Erythroblast (primary cell): ENCODE measurements around the gene SLC1A7.

Source experiments
- DNase-seq, 2 experiments: peaks; one replicate each; lab custom pipeline; 2025; lab: John Stamatoyannopoulos, UW
- GATA1 ChIP-seq: IDR thresholded peaks from 2 replicates; pipeline ENCODE4 v1.6.1; 2011; ENCODE audit warnings: low read depth, mild to moderate bottlenecking, control low read depth, low read length, moderate library complexity
- POLR2A ChIP-seq: IDR thresholded peaks from 2 replicates; pipeline ENCODE4 v1.6.1; 2011; ENCODE audit warnings: mild to moderate bottlenecking, low read length

The SLC1A7 gene

DNA sequence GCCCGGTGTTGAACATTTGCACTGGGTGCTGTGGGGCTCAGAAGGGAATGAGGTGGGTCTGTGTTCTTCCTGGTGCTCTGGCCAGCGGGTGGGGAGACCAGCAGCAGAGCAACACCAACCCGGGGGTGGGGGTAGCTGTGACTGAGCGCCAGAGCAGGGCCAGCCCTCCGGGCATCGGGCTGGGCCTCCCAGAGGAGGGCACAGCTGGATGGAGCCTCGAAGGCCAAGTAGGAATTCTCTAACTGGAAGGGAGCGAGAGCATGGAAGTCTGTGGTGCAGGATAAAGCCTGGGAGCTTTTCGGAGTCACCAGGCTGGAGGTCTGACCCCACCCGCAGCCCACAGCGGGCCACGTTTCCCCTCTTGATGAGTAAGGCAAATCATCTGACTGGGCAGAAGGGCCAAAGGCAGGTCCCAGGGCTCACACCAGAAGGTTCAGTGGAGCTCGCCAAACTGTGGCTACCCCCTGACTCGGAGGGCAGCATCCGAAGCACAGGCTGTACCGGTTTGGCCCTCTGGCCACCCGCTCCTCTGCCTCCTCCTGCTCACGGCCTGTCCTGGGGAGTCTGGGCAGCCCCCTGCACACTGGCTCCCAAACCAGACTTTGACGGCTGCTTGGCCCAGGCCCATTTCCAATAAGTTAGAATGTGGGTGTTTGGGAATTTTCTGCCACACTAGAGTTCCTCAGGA, 18.8 kb downstream of the SLC1A7 start:
- DNase-seq, result no peak
- TF ChIP-seq POLR2A (no peak), GATA1 (no peak)

DNA sequence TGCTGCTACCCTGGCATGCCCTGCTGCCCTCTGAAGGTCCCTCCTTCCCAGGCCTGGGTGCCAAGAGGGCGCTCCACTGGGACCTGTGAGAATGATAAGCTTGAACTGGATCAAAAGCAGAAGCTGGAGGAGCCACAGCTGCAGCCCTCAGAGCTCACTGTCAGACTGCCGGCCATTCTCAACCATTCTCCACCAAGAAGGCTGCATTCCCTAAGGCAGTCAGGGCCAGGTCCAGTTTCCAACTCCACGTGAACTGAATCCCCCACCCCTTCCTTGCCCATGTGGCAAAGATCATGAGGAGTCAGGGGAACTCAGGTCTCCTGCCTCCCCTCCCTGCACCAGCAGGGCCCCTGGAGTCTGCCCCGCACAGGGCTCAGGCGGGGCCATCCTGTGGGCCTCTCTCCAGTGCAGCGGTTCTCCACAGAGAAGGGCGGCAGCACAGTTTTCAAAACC, 19.5 kb downstream of the SLC1A7 start:
- TF ChIP-seq GATA1 (no peak), POLR2A (no peak)
- no peak for DNase-seq

DNA sequence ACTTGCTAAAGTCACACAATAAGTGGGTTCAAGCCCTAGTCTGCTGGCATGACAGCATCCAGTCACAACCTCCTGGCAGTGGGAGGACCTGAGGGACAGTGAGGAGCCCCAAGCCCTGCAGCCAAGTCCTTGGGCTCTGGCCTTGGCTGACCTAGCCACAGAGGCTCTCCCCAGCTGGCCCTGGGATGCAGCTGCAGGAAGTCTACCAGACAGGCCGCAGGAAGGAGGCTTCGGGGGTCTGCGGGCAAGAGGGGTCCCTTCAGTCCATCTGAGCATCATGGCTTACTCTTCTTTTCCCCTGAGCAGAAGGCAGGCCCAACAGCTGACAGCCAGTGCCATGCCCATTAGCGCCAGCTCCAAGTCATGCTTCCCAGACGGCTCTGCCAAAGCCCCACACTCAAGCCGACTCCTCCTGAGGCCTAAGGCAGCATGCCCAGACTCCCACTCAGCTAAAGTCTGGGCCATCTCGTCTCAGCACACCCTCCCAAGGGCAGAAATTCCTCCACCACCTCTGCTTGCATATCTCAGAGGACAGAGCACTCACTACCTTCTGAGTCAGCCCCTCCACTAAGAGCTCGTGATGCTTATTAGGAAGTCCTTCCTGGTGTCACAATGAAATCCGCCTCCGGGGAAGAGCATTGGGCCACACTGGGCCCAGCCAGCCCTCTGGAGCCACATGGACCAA, 20.1 kb downstream of the SLC1A7 start:
- TF ChIP-seq GATA1, result no peak
- no peak for DNase-seq

DNA sequence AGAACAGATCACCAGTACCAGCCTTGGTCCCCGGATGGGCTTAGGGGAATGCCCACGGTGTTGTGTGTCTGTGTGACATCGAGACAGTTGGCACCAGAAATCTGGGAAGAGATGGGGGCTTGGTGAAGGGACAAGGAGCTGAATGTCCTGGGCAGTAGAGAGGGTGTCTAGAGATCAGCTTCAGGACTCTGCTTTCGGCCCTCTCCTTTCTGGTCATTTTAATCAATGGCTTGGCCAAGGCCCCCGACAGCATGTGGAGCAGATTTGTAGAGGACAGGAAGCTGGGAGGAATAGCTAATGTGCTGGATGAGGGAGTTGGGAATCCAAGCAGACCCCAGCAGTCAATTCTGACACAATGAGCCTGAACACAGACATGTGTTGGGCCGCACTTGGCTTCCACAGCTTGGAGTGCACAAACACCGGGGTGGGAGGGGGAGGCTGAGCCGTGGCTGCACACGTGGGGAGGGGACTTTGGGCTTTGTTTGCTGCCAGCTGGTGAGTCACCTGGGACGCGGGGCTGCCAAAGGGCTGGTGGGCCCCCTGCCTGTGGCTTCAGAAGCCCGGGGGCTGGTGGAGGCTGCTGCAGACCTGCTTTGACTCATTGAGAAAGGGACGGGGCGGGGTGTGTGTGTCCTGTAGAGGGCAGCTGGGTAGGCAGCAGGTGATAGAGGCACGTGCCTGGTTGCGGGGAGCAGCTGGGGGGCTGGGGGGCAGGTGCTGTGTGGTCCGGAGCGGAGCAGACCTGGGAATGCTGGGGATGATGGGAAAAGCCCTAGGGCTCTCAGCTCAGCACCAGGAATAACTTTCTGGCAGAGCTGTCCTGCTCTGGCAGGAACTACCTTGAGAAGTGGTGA, 20.9 kb downstream of the SLC1A7 start:
- no peak for TF ChIP-seq POLR2A
- TF ChIP-seq GATA1, result no peak
- DNase-seq, result no peak

DNA sequence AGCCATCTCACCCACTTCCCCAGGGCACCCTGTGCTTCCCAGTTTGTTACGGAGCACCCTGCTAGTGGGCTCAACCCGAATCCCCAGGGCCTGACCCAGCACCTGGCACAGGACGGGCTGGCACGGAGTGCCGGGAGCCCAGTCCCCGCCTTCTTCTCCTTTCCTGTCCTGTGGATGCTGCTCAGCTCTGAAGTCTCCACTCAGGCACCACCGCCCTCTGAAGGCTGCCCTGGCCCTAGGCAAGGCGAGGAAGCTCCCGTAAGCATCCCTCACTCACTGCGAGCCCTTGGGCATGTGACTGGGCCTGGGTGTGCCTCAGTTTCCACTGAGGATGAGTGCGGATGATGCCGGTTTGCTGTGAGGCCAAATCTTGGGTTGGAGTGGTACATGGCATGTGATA, 21.8 kb downstream of the SLC1A7 start:
- no peak for TF ChIP-seq POLR2A
- TF ChIP-seq GATA1, result no peak
- no peak for DNase-seq

DNA sequence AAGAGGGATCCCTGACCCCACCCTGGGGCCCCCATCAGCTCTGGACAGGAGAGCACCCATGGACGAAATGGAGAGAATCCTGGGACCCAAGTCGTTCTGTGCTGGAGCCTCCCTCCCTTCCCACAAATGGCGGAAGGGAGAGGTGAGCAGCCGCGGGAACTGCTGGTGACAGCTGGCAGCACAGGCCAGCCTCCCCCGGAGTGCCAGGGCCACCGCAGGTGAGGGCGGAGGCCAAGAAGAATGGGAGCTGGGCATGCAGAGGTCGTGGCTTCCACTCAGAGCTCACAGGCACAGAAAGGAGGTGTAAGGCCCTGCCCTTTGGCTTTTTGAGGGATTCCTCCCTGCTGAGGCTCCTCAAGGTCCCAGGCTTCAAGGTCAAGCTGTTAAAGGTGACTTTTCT, 24.6 kb downstream of the SLC1A7 start:
- no peak for DNase-seq
- TF ChIP-seq POLR2A (no peak), GATA1 (no peak)

DNA sequence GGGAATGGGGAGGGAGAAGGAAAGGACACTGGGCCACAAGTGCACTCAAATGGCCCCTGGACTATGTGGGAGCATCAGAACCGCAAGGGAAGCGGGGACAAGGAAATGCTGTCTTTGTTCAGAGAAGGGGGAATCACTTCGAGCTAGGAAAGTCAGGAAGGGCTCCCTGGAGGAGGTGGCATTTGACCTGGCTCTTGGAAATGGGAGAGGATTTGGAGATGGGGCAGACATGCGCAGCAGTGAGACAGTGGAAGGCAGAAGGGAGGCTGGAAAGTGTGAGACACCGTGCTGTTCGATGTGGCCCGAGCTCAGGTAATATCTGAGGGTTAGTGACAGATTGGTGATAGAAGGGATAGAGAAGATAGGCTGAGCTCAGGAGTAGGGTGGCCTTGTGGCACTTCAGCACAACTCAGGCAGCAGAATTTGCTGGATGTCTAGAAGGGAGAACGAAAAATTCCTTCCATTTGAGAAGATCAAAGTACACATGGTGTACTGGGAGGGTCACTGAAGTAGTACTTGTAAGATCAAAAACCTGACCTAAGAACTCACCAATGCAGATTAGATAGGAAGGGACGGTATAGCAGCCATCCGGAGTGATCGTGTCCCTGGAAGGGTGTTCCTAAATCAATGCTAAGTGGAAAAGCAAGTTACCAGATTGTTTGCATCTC, 25.4 kb downstream of the SLC1A7 start:
- no peak for DNase-seq
- TF ChIP-seq GATA1 (no peak), POLR2A (no peak)

DNA sequence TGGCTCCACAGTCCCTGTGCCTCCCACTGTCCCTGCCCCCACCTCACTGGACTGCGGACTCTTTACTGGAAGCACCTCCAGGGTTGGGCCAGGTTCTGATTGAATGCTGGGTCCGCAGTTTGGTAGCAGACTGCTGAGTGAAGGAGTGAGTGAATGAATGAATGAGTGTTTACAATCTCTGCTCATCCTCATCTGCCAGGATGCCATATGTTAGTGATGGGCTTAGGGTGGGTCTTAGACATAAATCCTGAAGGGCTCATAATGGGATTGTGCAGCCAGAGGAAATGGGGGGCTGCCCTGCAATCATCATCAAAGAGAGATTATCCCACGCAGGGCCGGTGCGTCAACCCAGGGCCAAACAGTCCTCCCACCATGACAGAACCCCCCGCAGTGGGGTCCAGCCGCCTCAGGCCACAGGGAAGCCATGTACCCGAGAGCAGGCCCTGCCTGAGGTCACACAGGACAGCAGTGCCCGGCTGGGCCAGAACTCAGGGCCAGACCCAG, 26.1 kb downstream of the SLC1A7 start:
- TF ChIP-seq GATA1 (no peak), POLR2A (no peak)
- no peak for DNase-seq

DNA sequence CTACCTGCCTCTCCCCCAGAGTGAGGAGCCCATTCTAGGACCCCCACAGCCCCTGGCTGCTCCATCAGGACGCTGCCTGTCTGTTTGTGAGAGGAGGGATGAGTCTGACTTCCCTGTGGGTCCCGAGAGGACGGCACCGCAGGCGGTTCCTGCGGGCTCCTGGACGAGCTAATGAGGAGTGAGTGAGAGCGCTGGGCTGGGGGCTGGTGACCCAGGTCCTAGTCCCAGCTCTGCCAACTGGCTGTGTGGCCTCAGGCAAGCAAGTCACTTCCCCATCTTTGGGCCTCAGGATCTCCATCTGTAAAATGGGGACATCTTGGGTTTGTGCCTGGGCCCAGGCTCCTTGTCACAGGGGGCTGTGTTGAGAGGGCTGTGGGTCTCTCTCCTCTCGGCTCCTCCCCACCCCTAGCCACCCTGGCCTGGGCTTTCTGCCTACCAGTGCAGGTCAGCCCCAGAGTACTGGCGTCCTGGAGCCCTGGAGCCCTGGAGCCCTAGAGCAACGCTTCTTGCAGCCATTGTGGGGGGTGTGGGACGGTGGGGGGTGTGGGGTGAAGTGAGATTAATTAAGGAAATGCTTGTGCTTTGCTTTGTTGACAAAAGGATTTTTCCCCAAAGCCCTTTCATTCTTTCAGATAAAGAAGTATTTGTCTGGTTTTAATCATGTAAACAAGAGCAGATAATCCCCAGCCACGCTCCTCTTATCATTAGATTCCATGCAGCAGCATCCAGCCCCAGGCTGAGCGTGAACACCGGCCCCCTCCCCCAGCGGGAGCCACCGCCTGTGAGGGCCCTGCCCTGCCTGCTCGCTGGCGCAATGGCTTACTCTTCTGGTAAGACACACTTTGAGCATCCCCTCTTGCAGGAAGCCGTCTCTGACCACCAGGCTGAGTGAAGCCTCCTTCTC, 26.8 kb downstream of the SLC1A7 start:
- peak in 1 of 2 experiments; percentile 30 for DNase-seq
- no peak for TF ChIP-seq GATA1
- TF ChIP-seq POLR2A, result no peak

DNA sequence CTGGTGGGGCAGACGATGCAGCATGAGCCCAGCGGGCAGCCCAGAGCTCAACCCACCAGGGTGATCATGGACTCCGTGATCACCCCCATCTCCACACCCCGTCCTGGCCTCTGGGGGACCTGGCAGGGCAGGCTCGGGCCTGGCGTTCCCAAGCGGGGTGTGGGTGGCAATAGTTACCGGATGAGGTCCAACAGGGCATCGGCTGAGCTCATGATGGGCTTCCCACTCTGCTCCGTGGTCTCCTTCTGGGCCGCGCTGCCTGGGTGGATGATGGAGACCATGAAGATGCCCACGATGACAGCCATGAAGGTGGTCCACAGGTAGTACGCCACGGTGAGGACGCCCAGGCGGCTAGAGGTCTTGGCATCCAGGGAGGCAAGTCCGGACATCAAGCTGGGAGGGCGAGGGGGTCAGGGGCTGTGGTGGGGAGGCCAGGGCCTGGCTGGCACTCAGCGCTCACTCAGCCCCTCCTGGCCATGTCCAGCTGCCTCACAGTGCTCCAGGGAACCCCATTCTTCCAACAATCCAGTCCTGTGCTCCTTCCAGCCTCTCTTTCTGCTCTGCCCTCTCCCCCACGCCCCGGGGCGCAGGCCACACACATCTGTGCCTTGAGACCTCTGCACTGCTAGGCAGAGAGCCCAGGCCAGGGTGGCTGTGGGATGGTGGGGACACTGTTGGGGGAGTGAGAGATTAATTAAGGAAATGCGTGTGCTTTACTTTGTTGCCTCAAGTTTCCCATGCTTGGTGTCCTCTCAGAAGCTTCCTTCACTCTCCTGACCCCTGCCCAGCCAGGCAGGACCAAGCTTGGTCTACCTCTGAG, 27.6 kb downstream of the SLC1A7 start:
- TF ChIP-seq GATA1, result no peak
- TF ChIP-seq POLR2A, result no peak
- DNase-seq, result no peak

DNA sequence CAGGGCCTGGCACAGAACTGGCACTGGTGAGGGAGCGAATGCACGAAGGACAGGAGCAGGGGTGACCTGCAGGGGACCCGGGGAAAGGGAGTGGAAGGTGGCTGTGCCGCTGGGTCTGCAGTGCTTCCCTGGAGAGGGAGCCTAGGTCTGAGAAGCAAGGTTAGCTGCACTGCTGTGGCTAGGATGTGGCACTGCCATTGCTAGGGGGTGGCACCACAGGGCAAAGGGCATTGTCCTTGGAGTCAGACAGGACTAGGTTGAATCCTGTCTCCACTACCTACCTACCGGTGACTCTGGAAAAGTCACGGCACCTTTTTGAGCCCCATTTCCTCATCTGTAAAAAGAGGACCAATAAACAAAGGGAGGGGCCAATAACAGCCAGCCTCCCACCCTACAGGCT, 28.3 kb downstream of the SLC1A7 start:
- TF ChIP-seq GATA1 (no peak), POLR2A (no peak)

DNA sequence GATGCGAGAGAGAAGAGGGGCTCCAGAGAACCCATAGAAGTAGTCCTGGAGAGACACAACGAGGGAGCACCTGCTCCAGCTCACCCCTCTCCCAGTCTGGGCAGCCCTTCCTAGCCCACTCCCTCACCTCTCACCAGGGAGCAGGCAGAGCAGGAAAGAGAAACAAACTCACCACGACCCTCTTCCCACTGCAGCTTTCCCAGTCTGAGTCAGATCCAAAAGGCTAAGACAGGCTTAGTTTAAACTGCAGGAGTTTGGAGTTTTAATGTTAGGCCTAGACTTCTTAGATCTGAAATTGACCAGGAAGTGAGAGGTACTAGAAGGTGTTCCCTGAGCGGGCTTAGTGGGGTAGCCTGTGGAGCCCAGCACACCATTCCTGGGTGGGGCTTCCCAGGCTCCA, 29.6 kb downstream of the SLC1A7 start:
- DNase-seq, result no peak

More for the DNA sequence above, 28.3 kb downstream of the SLC1A7 start:
- DNase-seq, result no peak

DNA sequence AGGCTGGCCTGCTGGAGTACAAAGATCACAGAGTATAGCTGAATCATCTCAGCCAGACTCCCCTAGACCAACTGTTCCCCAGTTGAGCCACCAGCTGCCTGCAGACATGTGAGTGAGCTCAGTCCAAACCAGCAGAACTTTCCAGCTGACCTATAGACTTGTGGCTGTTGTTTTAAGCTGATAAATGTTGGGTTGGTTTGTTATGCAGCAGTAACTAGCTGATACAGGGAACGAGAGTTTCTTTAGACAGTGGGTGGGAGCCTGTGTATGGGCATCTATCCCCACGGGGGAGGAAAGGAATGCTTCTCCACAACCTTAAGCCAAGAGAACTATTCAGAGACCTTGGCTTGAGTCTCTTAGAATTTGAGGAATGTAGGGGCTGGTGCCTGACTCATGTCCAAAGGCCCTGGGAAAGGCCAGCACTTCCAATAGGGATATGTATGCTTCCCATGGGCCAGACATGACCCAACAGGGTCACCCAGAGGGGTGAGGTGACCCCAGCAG, 30.1 kb downstream of the SLC1A7 start:
- TF ChIP-seq POLR2A (no peak), GATA1 (no peak)
- DNase-seq, result no peak

More for the DNA sequence above, 29.6 kb downstream of the SLC1A7 start:
- TF ChIP-seq GATA1 (no peak), POLR2A (no peak)
